Medulla oblongata (tissue), 1 donor: ENCODE measurements around the gene RBM20.

ENCODE experiments used
- DNase-seq: peaks from one replicate; pipeline ENCODE4 v3.0.0-alpha.2; 2015; ENCODE audit errors: extremely low spot score

Gene RBM20

GRCh38 chr10:110786172-110786571 lies 142.0 kb downstream of the RBM20 start:
- DNase-seq, result no peak

- peak; percentile 33 for DNase-seq
These were observed 144.7 kb downstream of the RBM20 start for GRCh38 chr10:110788620-110789385.

GRCh38 chr10:110789604-110790433 lies 145.7 kb downstream of the RBM20 start:
- DNase-seq, result no peak

- DNase-seq, result no peak
These were observed 146.9 kb downstream of the RBM20 start for GRCh38 chr10:110790913-110791506.

GRCh38 chr10:110791541-110792073 lies 147.5 kb downstream of the RBM20 start:
- DNase-seq, result no peak

- DNase-seq, result no peak
These were observed 148.5 kb downstream of the RBM20 start for GRCh38 chr10:110792476-110793125.

- no peak for DNase-seq
These were observed 149.1 kb downstream of the RBM20 start for GRCh38 chr10:110793128-110793812.

GRCh38 chr10:110793886-110794285 lies 149.8 kb downstream of the RBM20 start:
- no peak for DNase-seq

GRCh38 chr10:110794808-110795207 lies 150.7 kb downstream of the RBM20 start:
- DNase-seq, result peak; percentile 91

GRCh38 chr10:110797416-110797815 lies 153.3 kb downstream of the RBM20 start:
- DNase-seq, result no peak

GRCh38 chr10:110798340-110798739 lies 154.2 kb downstream of the RBM20 start:
- DNase-seq, result no peak

- no peak for DNase-seq
These were observed 158.0 kb downstream of the RBM20 start for GRCh38 chr10:110802090-110802489.

GRCh38 chr10:110802551-110803238 lies 158.6 kb downstream of the RBM20 start:
- DNase-seq, result peak; percentile 81

- no peak for DNase-seq
These were observed 159.2 kb downstream of the RBM20 start for GRCh38 chr10:110803239-110803749.

- DNase-seq, result peak; percentile 87
These were observed 159.7 kb downstream of the RBM20 start for GRCh38 chr10:110803830-110804338.

- DNase-seq, result no peak
These were observed 160.2 kb downstream of the RBM20 start for GRCh38 chr10:110804376-110804775.

- DNase-seq, result no peak
These were observed 161.2 kb downstream of the RBM20 start for GRCh38 chr10:110805292-110805691.

- no peak for DNase-seq
These were observed 162.2 kb downstream of the RBM20 start for GRCh38 chr10:110806335-110806734.

- DNase-seq, result no peak
These were observed 164.0 kb downstream of the RBM20 start for GRCh38 chr10:110808123-110808522.

- no peak for DNase-seq
These were observed 164.5 kb downstream of the RBM20 start for GRCh38 chr10:110808615-110809014.
